Measurements from ENCODE around the gene SLC12A4.
"Not testable (repeated sequence)": the region's sequence is repeated elsewhere in the genome, so short reads cannot be mapped to it uniquely, and the experiment has no call there.

SLC12A4 gene

DNA sequence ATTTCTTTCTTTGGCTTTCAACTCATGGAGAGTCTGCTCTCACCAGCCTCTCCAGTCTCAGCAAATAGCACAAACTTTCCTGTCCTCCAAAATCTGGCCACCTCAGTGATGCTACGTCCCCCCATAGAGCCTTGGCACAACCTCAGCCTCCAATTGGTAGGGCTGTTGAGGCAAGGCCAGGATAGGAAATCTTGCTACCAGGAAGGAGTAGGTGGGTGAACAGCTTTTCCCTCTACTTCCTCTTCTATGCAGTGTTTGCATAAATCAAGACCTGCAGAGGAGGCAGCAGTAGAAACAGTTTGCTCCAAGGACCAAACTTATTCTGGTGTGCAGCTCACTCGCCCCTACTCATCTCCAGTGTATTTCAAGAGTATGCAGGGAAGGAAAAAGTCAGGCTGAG, 31.5 kb upstream of the SLC12A4 start:
- TF ChIP-seq SPI1 (IDR thresholded peaks at IDR 0.05; ENCODE audit: low read depth, low read length) (peak; percentile 13; the same call in 1 of the 2 replicates), POLR2AphosphoS5 (IDR thresholded peaks at IDR 0.05; ENCODE audit: low read depth, low read length) (no peak), POLR2A (IDR thresholded peaks at IDR 0.05; ENCODE audit: low read depth, low read length) (no peak), PAX5 (IDR thresholded peaks at IDR 0.05; ENCODE audit: insufficient read depth, low read length, severe bottlenecking) (no peak), TAF1 (IDR thresholded peaks at IDR 0.05; ENCODE audit: low read depth, low read length) (no peak), POU2F2 (IDR thresholded peaks at IDR 0.05; ENCODE audit: low read depth, low read length) (peak; percentile 72; the same call in 1 of the 2 replicates)
- FAIRE-seq (peak; percentile 65), DNase-seq (ENCODE audit: insufficient read length, low spot score) (no peak)

DNA sequence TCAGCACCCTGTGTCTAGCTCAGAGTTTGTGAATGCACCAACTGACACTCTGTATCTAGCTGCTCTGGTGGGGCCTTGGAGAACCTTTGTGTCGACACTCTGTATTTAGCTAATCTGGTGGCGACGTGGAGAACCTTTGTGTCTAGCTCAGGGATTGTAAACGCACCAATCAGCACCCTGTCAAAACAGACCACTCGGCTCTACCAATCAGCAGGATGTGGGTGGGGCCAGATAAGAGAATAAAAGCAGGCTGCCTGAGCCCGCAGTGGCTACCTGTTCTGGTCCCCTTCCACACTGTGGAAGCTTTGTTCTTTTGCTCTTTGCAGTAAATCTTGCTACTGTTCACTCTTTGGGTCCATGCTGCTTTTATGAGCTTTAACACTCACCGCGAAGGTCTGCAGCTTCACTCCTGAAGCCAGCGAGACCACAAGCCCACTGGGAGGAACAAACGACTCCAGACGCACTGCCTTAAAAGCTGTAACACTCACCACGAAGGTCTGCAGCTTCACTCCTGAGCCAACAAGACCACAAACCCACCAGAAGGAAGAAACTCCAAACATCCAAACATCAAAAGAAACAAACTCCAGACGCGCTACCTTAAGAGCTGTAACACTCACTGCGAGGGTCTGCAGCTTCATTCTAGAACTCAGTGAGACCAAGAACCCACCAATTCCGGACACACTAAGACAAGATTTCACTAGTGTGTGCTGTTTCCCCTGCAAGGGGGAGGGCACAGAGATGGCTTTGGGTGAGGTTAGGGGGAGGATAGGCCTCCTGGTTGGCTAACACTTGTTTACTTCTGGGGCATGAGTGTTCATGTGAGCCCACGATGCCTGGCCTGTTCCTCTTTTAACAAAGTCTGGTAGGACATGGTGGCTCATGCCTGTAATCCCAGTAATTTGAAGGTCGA, 30.6 kb upstream of the SLC12A4 start, which contains the start of gene DPEP2:
TSS of gene DPEP2 (minus strand) at position 706 of the 910 bp plus-strand sequence. CDS start 6,272 bp downstream, outside the sequence.
- TF ChIP-seq SPI1 (IDR thresholded peaks at IDR 0.05; ENCODE audit: low read depth, low read length) = peak; percentile 73
- not testable (repeated sequence) for FAIRE-seq; DNase-seq (ENCODE audit: insufficient read length, low spot score)

DNA sequence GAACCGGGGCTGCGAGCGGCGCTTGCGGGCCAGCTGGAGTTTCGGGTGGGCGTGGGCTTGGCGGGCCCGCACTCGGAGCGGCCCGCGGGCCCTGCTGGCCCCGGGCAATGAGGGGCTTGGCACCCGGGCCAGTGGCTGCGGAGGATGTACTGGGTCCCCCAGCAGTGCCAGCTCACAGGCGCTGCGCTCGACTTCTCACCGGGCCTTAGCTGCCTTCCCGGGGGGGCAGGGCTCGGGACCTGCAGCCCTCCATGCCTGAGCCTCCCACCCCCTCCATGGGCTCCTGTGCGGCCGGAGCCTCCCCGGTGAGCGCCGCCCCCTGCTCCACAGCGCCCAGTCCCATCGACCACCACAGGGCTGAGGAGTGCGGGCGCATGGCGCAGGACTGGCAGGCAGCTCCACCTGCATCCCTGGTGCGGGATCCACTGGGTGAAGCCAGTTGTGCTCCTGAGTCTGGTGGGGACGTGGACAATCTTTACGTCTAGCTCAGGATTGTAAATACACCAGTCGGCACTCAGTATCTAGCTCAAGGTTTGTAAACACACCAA, 29.9 kb upstream of the SLC12A4 start:
- not testable (repeated sequence) for DNase-seq (ENCODE audit: insufficient read length, low spot score); FAIRE-seq

DNA sequence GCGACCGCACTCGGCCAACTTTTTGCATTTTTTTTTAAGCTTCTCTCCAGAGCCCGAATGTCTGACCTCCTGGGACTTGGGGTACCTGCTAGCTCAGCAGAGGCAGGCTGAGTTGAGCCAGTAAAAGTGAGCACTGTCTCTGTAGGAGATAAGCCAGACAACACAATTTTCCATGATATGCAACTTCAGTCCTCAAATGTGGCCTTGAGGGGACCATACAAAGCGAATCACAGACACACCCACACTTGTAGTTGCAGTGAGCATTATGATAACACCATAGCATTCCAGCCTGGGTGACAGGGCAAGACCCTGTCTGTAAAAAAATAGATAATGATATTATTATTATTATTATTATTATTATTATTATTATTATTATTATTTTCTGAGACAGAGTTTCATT, 28.2 kb upstream of the SLC12A4 start:
- FAIRE-seq (no peak), DNase-seq (ENCODE audit: insufficient read length, low spot score) (no peak)
- no peak for TF ChIP-seq POLR2A (IDR thresholded peaks at IDR 0.05; ENCODE audit: low read depth, low read length)
- no peak for TF ChIP-seq POLR2AphosphoS5 (IDR thresholded peaks at IDR 0.05; ENCODE audit: low read depth, low read length)
- no peak for TF ChIP-seq PAX5 (IDR thresholded peaks at IDR 0.05; ENCODE audit: insufficient read depth, low read length, severe bottlenecking)
- no peak for TF ChIP-seq SPI1 (IDR thresholded peaks at IDR 0.05; ENCODE audit: low read depth, low read length)
- no peak for TF ChIP-seq TAF1 (IDR thresholded peaks at IDR 0.05; ENCODE audit: low read depth, low read length)
- TF ChIP-seq POU2F2 (IDR thresholded peaks at IDR 0.05; ENCODE audit: low read depth, low read length) = no peak

DNA sequence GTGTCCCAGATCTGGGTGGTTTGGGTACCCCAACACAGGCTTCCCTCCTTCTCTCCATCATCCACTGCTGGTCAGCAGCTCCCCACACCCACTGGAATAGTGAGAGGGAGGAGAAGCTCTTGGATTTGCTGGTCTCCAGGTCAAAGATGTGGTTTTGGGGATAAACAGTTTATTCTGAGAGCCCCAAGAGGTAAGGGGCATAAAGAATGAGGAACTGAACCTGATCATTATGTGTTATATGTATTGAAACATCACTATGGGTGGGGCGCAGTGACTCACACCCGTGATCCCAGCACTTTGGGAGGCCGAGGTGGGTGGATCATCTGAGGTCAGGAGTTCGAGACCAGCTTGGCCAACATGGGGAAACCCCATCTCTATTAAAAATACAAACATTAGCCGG, 27.0 kb upstream of the SLC12A4 start:
- DNase-seq (ENCODE audit: insufficient read length, low spot score) (no peak), FAIRE-seq (no peak)
- TF ChIP-seq TAF1 (IDR thresholded peaks at IDR 0.05; ENCODE audit: low read depth, low read length) (no peak), SPI1 (IDR thresholded peaks at IDR 0.05; ENCODE audit: low read depth, low read length) (peak; percentile 95)

DNA sequence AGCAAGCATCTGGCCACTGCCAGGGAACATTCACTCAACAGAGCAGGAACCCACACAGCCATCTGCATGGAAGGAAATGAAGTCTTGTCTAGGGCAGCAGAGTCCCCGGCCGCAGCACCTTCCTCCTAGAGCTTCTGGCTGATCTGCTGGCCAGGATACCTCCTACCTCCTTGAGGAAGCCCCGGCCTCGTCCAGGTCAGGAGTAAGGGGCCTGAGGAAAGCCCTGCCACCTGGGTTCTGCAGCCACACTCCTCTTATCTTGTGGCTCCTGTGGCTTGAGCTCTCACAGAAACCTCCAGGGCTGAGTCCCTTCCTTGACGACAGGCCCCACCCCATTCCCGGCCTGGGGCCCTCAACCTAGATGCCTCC, 25.6 kb upstream of the SLC12A4 start:
- not testable (repeated sequence) for DNase-seq (ENCODE audit: insufficient read length, low spot score)
- peak; percentile 67 for FAIRE-seq

DNA sequence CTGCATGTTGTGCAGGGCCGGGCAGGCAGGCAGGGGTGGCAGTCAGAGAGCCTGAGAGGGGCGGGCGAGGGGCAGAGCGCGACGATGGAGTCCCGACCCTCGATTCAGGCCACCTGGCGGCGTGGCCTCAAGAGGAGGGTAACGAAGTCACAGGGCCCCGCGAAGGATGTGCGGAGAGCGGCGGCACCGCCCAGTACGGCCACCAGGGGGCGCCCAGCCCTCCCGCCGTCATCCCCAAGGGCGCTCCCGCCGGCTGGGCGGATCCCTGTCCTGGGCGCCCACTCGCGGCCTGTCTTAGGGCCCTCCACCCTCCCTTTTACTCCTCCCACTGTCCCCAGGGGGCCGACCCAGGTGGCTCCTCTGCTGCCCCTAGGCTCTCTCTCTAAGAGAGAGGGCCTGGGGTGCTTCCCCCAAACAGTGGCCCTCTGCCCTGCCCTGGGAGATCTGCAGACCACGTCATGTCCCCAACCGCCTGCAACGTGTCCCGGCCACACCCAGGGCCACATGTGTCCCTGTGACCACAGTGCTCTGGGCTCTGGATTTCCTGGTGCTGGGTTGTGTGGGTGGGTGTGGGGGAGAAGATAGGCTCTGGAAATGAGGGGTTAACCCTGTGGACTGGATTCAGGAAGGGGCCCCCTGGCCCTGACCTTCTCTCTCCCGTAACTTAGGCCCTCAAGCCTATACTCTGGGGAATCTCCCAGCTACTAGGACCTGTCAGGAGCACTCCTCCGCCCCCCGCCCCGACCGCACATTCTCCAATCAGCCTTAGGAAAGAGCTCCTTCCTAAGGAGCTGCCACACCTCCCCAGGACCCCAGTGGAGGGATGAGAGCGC, 25.0 kb upstream of the SLC12A4 start:
- FAIRE-seq = peak; percentile 86
- TF ChIP-seq POU2F2 (IDR thresholded peaks at IDR 0.05; ENCODE audit: low read depth, low read length) (no peak), TAF1 (IDR thresholded peaks at IDR 0.05; ENCODE audit: low read depth, low read length) (no peak), PAX5 (IDR thresholded peaks at IDR 0.05; ENCODE audit: insufficient read depth, low read length, severe bottlenecking) (no peak), POLR2A (IDR thresholded peaks at IDR 0.05; ENCODE audit: low read depth, low read length) (no peak), SPI1 (IDR thresholded peaks at IDR 0.05; ENCODE audit: low read depth, low read length) (no peak), POLR2AphosphoS5 (IDR thresholded peaks at IDR 0.05; ENCODE audit: low read depth, low read length) (no peak)
- DNase-seq (ENCODE audit: insufficient read length, low spot score) = peak; percentile 85

DNA sequence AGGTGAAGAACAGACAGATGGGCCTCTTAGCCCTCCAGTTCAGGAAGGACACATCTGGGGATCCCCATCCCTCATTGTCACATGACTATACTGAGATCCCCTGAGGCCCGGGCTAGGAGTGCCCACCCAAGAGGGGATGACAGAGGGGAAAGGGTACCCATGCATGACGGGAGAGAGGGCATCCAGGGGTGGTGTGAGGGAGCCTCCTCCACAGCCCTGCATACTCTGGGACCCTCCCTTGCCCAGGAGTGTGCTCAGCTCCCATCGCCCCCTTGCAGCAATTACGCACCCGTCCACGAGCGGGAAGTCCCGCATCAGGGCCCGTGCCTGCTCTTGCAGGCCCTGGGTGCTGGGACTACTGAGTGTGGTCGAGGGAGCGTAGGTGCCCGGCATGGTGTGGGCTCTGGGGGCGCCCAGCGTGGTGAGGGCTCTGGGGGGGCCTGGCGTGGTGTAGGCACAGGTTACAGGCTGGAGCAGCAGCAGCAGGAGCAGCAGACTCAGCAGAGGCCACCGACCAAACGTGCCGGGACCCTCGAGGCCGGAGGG, 24.3 kb upstream of the SLC12A4 start:
- no peak for DNase-seq (ENCODE audit: insufficient read length, low spot score)
- TF ChIP-seq POU2F2 (IDR thresholded peaks at IDR 0.05; ENCODE audit: low read depth, low read length) (no peak), SPI1 (IDR thresholded peaks at IDR 0.05; ENCODE audit: low read depth, low read length) (no peak), POLR2A (IDR thresholded peaks at IDR 0.05; ENCODE audit: low read depth, low read length) (no peak), POLR2AphosphoS5 (IDR thresholded peaks at IDR 0.05; ENCODE audit: low read depth, low read length) (no peak), PAX5 (IDR thresholded peaks at IDR 0.05; ENCODE audit: insufficient read depth, low read length, severe bottlenecking) (no peak), TAF1 (IDR thresholded peaks at IDR 0.05; ENCODE audit: low read depth, low read length) (no peak)
- no peak for FAIRE-seq

DNA sequence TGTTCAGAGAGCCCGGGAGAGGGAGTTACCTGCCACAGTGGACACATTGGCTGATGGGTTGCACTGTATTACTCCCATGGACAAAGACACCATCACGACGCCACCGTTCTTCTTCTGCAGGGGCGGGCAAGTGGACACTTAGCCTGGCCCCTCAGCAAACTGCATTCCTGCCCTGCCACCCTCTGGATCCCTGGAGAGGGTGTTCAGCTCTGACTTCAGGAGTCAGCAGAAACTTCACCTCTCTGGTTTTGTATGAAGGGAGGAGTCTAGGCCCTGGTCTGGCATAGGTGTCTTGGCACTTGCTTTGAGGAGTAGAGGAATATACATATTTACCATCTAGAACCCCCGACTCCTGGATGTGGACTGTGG, 21.6 kb upstream of the SLC12A4 start:
- FAIRE-seq (no peak), DNase-seq (ENCODE audit: insufficient read length, low spot score) (no peak)
- TF ChIP-seq TAF1 (IDR thresholded peaks at IDR 0.05; ENCODE audit: low read depth, low read length) = no peak
- no peak for TF ChIP-seq PAX5 (IDR thresholded peaks at IDR 0.05; ENCODE audit: insufficient read depth, low read length, severe bottlenecking)
- TF ChIP-seq POLR2AphosphoS5 (IDR thresholded peaks at IDR 0.05; ENCODE audit: low read depth, low read length) = no peak
- no peak for TF ChIP-seq SPI1 (IDR thresholded peaks at IDR 0.05; ENCODE audit: low read depth, low read length)
- TF ChIP-seq POU2F2 (IDR thresholded peaks at IDR 0.05; ENCODE audit: low read depth, low read length) = no peak
- no peak for TF ChIP-seq POLR2A (IDR thresholded peaks at IDR 0.05; ENCODE audit: low read depth, low read length)
